HepG2 (cell line): ENCODE data around the gene FAT1. TPM values are rescaled to one million over a fixed set of nuclear protein-coding genes. Genes with fewer than 3 reads are reported as not detected.

Source experiments
- E2F1 ChIP-seq: sonication (generic); formaldehyde crosslinking; IDR thresholded peaks from 2 replicates; pipeline ENCODE4 v1.5.0; 2020; ENCODE audit warnings: missing genetic modification reagents
- HINFP ChIP-seq: sonication (generic); formaldehyde crosslinking; IDR thresholded peaks from 2 replicates; pipeline ENCODE4 v1.4.0; 2020; ENCODE audit warnings: low read depth, mild to moderate bottlenecking, missing genetic modification reagents
- HMG20A ChIP-seq: IDR thresholded peaks from 2 replicates; pipeline ENCODE4 v1.6.1; 2016; ENCODE audit warnings: borderline replicate concordance
- IRX3 ChIP-seq: sonication (generic); formaldehyde crosslinking; IDR thresholded peaks from 2 replicates; pipeline ENCODE4 v1.8.1; 2023; ENCODE audit warnings: mild to moderate bottlenecking, low read depth, missing genetic modification reagents, borderline replicate concordance
- MLXIP ChIP-seq: sonication (generic); formaldehyde crosslinking; IDR thresholded peaks from 2 replicates; pipeline ENCODE4 v1.9.0; 2021; ENCODE audit warnings: missing genetic modification reagents, borderline replicate concordance
- PBX3 ChIP-seq: sonication (generic); formaldehyde crosslinking; IDR thresholded peaks from 2 replicates; pipeline ENCODE4 v1.8.1; 2023; ENCODE audit warnings: missing genetic modification reagents, inconsistent platforms, borderline replicate concordance
- SOX5 ChIP-seq: IDR thresholded peaks from 2 replicates; pipeline ENCODE4 v1.6.1; 2016; ENCODE audit warnings: borderline replicate concordance
- TFE3 ChIP-seq: IDR thresholded peaks from 2 replicates; pipeline ENCODE4 v1.6.1; 2016
- ZBTB43 ChIP-seq: sonication (generic); formaldehyde crosslinking; conservative IDR thresholded peaks from 2 replicates; pipeline ENCODE4 v1.4.0; 2020; ENCODE audit warnings: missing genetic modification reagents
- ZNF274 ChIP-seq: sonication (generic); formaldehyde crosslinking; IDR thresholded peaks from 2 replicates; pipeline ENCODE4 v1.5.1; 2020; ENCODE audit warnings: mild to moderate bottlenecking, missing genetic modification reagents
- ZNF33A ChIP-seq: sonication (generic); formaldehyde crosslinking; IDR thresholded peaks from 2 replicates; pipeline ENCODE4 v1.5.1; 2020; ENCODE audit warnings: missing genetic modification reagents, mild to moderate bottlenecking, moderate library complexity, borderline replicate concordance
- ZNF597 ChIP-seq: sonication (generic); formaldehyde crosslinking; IDR thresholded peaks from 2 replicates; pipeline ENCODE4 v1.5.0; 2020; ENCODE audit warnings: missing genetic modification reagents
- ZNF749 ChIP-seq: sonication (generic); formaldehyde crosslinking; IDR thresholded peaks from 2 replicates; pipeline ENCODE4 v1.8.0; 2022; ENCODE audit warnings: mild to moderate bottlenecking, missing genetic modification reagents, moderate library complexity, borderline replicate concordance
- ZNF792 ChIP-seq: IDR thresholded peaks from 2 replicates; pipeline ENCODE4 v1.6.1; 2016
- ZSCAN5A ChIP-seq: sonication (generic); formaldehyde crosslinking; IDR thresholded peaks from 2 replicates; pipeline ENCODE4 v1.8.0; 2022; ENCODE audit warnings: mild to moderate bottlenecking, missing genetic modification reagents, borderline replicate concordance
- polyA plus RNA-seq, 8 experiments: library from polyadenylated mRNA; depleted of rRNA in 3 of 8; stranded (reverse) in 7 of 8; unstranded in 1 of 8; fragments of >200 nt; fragmentation: Illumina TruSeq in 4 of 8; extraction: Trizol in 4 of 8; gene quantifications; 2 replicates each; pipeline versions ENCODE4 v1.2.1 to v1.2.3, GENCODE V29; 2011 to 2016; ENCODE audit warnings: low read depth in 4 of 8, missing spikeins in 1 of 8, mixed read lengths in 1 of 8; ENCODE audit not compliant: insufficient read depth in 1 of 8
- total RNA-seq, 5 experiments: library from RNA; depleted of rRNA; stranded (reverse); fragments of >200 nt; fragmentation: Illumina TruSeq; extraction: Trizol; gene quantifications; 2 replicates each; pipeline ENCODE4 v1.2.3, GENCODE V29; 2016; ENCODE audit warnings: low read depth in 1 of 5

The FAT1 gene
- total and polyA plus RNA-seq, 2 of the 13 experiments (the other 11 are each of a cell fraction or from before 2014, with no cell fraction given) = 185 to 216 TPM

GRCh38 chr4:186643501-186644310 lies 80.0 kb downstream of the FAT1 start (continued):
- TF ChIP-seq HINFP (CRISPR knock-in tag) = no peak
- no peak for TF ChIP-seq IRX3 (CRISPR knock-in tag)
- no peak for TF ChIP-seq PBX3 (CRISPR knock-in tag)
- no peak for TF ChIP-seq ZNF274 (CRISPR knock-in tag)
- TF ChIP-seq ZNF792 (CRISPR knock-in tag) = no peak
- no peak for TF ChIP-seq ZNF33A (CRISPR knock-in tag)
- TF ChIP-seq SOX5 = peak; percentile 73; the same call in 1 of the 2 replicates
- no peak for TF ChIP-seq ZNF749 (CRISPR knock-in tag)
- no peak for TF ChIP-seq E2F1 (CRISPR knock-in tag)
- no peak for TF ChIP-seq MLXIP (CRISPR knock-in tag)
- no peak for TF ChIP-seq TFE3 (CRISPR knock-in tag)
- TF ChIP-seq ZBTB43 = peak; percentile 55; the same call in 1 of the 2 replicates
- TF ChIP-seq ZSCAN5A (CRISPR knock-in tag) = no peak
- TF ChIP-seq HMG20A = peak; percentile 79; the same call in 1 of the 2 replicates
- no peak for TF ChIP-seq ZNF597
